Measurements from ENCODE around the gene HES4.

The HES4 gene

DNA sequence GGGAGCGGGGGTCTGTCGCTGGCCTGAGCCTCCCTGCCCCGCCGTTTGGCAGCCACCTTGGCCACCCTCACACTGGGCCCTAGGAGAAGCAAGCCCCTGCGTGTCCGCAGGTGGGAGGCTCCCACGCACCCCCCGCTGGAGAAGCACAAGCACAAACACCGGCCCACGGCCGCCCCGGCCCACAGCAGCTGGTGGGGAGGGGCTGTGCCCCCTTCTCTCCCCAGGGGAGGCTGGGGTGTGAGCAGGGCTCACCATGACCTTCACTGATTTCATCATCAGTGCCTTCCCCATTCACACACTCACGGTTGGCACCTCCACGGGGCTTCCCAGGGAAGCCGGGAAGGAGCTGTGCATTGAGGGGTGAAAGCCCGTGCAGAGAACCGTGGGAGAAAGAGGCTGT is 27.9 kb upstream of the HES4 start:
- in situ Hi-C loops (cut with HindIII; ENCODE audit: low sequenced_read_pairs), result no loop called here
- no peak for DNase-seq (ENCODE audit: low read depth, low spot score)
- H3K4me3 ChIP-seq (ENCODE audit: low read depth, low read length), result no peak overlapping the region
- TF ChIP-seq, protein P1, sequence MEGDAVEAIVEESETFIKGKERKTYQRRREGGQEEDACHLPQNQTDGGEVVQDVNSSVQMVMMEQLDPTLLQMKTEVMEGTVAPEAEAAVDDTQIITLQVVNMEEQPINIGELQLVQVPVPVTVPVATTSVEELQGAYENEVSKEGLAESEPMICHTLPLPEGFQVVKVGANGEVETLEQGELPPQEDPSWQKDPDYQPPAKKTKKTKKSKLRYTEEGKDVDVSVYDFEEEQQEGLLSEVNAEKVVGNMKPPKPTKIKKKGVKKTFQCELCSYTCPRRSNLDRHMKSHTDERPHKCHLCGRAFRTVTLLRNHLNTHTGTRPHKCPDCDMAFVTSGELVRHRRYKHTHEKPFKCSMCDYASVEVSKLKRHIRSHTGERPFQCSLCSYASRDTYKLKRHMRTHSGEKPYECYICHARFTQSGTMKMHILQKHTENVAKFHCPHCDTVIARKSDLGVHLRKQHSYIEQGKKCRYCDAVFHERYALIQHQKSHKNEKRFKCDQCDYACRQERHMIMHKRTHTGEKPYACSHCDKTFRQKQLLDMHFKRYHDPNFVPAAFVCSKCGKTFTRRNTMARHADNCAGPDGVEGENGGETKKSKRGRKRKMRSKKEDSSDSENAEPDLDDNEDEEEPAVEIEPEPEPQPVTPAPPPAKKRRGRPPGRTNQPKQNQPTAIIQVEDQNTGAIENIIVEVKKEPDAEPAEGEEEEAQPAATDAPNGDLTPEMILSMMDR (IDR thresholded peaks at IDR 0.05; ENCODE audit: low read depth, low read length), result no peak

GRCh38 chr1:1026599-1027413 is 26.9 kb upstream of the HES4 start:
- TF ChIP-seq, protein P1 (IDR thresholded peaks at IDR 0.05; ENCODE audit: low read depth, low read length), result no peak

GRCh38 chr1:1025730-1026129 is 25.8 kb upstream of the HES4 start:
- no peak overlapping the region for H3K4me3 ChIP-seq (ENCODE audit: low read depth, low read length)
- no peak for DNase-seq (ENCODE audit: low read depth, low spot score)
- in situ Hi-C loops (cut with HindIII; ENCODE audit: low sequenced_read_pairs), result no loop called here
- TF ChIP-seq, protein P1 (IDR thresholded peaks at IDR 0.05; ENCODE audit: low read depth, low read length), result no peak

More at GRCh38 chr1:1026599-1027413, 26.9 kb upstream of the HES4 start:
- in situ Hi-C loops (cut with HindIII; ENCODE audit: low sequenced_read_pairs), result no loop called here
- DNase-seq (ENCODE audit: low read depth, low spot score), result peak; percentile 9
- no peak overlapping the region for H3K4me3 ChIP-seq (ENCODE audit: low read depth, low read length)

GRCh38 chr1:1024771-1025699 is 25.1 kb upstream of the HES4 start:
- TF ChIP-seq, protein P1 (IDR thresholded peaks at IDR 0.05; ENCODE audit: low read depth, low read length), result no peak
- DNase-seq (ENCODE audit: low read depth, low spot score), result peak; percentile 34
- in situ Hi-C loops (cut with HindIII; ENCODE audit: low sequenced_read_pairs), result no loop called here
- H3K4me3 ChIP-seq (ENCODE audit: low read depth, low read length), result no peak overlapping the region

- in situ Hi-C loops (cut with HindIII; ENCODE audit: low sequenced_read_pairs), result no loop called here
- no peak overlapping the region for H3K4me3 ChIP-seq (ENCODE audit: low read depth, low read length)
These were observed 24.4 kb upstream of the HES4 start for GRCh38 chr1:1024149-1024770.

DNA sequence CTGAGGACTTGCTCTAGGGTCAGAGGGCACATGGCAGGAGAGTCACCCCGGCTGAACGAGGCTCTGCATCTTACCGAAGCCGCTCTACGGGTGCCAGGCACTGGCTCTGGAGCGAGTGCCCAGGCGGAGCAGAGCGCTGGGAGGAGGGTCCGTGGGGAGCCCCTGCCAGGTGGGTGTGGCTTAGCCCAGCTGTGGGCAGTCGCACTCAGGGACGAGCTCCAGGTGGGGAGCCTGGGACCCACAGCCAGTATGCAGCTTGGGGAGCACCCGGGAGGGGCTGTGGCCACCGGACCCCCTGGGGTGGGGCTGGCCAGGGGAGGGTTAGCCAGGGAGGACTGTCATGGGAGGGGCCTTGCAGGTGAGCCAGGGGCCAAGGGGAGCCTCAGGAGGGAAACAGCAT is 23.8 kb upstream of the HES4 start:
- H3K4me3 ChIP-seq (ENCODE audit: low read depth, low read length), result no peak overlapping the region
- TF ChIP-seq, protein P1 (IDR thresholded peaks at IDR 0.05; ENCODE audit: low read depth, low read length), result no peak
- in situ Hi-C loops (cut with HindIII; ENCODE audit: low sequenced_read_pairs), result no loop called here
- DNase-seq (ENCODE audit: low read depth, low spot score), result no peak

More at GRCh38 chr1:1024149-1024770, 24.4 kb upstream of the HES4 start:
- no peak for DNase-seq (ENCODE audit: low read depth, low spot score)
- TF ChIP-seq, protein P1 (IDR thresholded peaks at IDR 0.05; ENCODE audit: low read depth, low read length), result no peak
